HG03025 (cell line): ENCODE measurements around the gene HOXA4.

ENCODE experiments used
- ATAC-seq: cut with Tn5 transposase; IDR thresholded peaks from one replicate; pipeline ENCODE4 v1.9.1; 2021; ENCODE audit warnings: mild to moderate bottlenecking, moderate library complexity; ENCODE audit not compliant: unreplicated experiment, low FRiP score

HOXA4 gene

DNA sequence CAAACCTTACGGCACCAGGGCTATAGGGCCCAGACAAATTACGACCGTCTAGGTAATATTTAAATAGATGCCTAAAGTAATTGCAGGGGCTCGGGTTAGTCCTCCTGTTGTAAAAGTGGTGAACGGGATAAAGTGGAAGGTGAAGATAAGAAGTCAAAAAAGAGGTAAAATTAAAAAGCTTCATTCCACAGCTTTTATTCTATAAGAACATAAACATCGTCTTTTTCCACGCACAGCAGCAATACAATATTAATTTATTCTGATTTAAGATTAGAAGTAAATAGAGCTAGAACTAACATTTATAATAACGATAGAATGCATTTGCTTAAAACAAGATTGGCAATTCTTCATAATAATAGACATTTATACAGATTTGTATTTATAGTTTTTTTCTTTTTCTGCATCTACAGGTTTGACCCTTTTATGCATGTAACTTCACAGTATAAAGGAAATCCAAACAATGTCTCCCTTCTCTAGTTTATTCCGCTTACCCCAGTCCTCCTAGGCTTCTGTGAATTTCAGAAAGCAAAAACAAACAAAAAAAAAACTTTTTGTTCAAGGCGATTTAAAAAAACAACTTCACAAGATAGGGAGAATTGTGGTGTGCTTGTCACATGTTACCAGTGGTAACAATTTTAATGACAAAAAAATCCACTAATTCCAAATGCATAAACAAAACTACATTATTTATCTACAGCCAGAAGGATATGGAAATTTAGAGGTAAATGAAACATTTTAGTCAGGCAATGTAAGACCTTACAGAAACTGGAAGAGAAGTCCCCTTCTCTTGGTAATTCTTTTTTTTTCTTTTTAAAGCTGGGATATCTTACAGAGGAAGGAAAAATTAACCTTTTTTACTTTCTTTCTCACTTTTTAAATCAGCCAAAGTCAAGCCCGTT lies 40.1 kb upstream of the HOXA4 start:
- ATAC-seq, result no peak

DNA sequence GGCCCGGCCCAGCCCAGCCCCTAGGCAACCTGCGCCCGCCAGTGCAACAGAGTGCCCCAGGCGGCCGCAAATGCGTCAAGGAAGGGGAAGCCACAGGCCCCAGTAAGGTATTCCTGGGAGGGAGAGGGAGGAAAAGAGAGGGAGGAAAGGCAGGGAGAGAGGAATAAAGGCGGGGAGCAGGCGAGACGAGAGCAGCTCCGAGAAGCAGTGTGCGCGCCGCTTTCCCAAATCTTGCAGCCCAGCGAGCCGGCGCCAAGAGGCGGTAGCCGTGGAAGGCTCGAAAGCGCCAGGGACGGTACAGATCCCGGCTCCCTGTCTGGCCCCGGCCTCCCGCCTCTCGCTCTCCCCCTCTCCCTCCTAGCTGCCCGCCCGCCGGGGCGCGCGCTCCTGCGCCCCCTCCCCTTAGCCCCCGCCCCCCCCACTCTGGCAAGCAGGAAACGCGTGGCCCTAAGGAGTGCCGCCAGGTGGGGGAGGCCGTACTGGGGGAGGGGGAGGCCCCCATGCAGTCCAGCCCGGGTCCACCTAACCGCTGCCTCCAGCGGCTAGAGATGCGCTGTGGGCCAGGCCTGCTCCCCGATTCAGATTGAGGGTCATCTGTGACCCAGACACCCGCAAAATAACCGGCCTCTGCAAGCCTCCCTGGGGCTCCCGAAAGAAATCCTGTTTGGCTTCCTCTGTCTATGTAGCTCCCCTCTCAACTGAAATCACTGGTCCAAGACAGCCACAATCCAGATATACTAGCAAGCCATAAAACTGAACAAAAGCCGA lies 39.3 kb upstream of the HOXA4 start:
- no peak for ATAC-seq

DNA sequence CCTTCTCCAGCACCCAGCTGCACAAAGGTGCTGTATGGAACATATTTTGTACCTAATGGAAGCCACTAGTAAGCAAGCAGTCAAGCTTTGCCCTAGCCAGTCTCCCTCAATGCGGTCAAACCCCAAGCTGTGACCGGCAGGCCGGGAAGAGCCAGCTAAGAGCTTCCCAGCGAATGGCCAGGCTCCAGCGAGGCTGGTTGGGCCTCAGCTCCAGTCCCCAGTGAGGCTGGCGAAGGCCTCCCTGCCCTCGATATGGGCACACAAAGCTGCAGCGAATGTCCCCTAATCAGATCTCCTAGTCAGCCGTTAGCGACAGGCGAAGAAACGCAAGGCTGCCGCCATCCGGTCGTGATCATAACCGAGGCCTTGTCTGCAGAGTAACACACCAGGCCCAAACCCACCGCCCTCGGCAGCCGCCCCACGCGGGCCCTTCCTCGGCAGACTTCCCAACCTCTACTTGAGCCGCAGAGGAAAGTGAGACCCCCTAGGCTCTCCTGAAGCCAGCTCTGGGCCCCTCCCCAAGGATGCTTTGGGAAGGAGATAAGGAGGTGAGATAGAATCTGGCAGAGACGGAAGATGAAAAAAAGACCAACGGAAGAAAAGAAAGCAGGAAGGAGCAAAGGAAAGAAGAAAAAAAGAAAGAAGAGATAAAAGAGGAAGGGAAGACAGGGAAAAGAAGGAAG lies 37.8 kb upstream of the HOXA4 start:
- no peak for ATAC-seq

DNA sequence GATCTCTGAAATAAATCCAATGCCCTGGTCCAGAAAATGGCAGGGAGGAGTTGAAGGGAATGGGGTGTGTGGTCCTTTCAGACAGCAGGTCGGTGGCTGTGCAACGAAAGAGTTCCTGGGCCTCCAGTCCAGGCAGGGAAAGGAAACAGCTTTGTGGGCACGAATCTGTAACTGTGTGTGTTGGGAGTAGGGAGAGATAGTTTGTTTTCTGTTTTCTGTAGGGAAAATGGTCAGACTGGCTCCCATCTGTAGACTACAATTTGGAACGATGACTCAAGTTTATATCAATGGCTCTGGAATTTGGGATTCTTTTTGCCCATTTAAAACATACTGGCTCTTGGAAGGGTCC lies 37.3 kb upstream of the HOXA4 start:
- no peak for ATAC-seq

DNA sequence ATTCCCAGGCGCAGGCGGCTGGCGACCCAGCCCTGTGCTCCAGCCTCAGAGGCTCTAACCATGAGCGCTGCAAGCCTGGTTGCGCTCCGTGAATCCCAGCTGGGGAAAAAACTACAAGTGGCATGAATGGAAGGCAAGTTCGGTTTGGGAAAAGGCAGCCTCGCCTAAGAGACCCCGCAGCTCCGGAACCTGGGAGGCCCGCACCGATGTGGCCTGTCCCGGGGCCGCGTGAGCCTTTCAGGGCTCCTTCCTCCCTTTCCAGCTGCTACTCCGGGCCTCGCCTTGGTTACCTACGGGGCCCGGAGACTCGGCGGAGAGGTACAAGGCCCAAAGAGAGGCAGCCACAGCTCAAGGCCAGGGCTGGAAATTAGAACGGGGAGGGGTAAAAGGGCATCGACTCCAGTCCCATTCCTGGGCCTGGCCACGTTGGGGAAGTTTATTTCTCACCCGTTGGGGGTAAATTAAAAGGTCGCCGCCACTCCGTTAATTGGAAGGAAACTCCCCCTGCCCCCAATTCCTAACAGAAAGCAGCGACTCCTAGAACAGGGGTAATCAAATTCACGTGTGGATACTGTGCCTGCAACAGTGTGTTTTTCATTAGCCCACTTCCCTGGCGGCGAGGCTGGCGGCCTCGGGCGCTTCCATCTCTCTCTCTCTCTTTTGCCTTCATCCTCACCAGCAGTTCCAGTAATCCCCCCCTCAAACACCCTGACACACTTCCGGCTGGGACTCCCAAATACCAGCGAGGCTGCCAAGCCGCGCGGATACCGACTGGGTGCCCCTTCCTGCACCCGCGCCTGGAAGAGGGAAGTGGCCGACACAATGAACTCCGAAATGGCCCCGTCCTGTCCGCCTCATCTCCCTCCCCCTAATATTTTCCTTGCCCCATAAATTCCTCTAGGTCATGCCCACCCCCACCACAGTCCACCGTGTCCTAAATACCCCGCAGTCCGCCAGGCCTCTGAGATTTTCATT lies 36.3 kb upstream of the HOXA4 start:
- no peak for ATAC-seq

DNA sequence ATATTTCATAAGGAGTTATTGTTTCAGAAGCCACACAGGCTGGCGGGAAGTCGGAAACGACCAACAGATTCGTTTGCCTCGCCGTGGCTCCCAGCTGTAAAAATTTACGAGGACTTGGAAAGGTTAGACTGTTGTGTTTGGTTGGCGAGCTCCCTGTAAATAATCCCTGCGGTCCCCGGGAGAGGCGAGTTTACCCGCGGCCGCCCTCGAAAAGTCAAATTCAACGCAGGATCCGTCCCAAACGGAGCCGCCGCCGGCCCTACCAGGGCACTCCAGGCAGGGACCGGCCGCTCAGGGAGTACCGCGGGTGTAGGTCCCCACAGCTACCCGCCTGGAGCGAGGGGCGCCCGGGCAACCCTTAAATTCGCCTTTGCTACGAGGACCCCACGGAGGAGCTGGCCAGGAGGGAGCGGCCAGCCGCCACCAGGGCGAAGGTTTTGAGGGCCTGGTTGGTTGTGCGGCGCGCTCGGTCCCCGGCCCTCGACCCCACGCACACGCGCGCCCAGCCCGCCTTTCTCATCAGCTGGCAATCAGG lies 35.5 kb upstream of the HOXA4 start:
- ATAC-seq, result no peak

DNA sequence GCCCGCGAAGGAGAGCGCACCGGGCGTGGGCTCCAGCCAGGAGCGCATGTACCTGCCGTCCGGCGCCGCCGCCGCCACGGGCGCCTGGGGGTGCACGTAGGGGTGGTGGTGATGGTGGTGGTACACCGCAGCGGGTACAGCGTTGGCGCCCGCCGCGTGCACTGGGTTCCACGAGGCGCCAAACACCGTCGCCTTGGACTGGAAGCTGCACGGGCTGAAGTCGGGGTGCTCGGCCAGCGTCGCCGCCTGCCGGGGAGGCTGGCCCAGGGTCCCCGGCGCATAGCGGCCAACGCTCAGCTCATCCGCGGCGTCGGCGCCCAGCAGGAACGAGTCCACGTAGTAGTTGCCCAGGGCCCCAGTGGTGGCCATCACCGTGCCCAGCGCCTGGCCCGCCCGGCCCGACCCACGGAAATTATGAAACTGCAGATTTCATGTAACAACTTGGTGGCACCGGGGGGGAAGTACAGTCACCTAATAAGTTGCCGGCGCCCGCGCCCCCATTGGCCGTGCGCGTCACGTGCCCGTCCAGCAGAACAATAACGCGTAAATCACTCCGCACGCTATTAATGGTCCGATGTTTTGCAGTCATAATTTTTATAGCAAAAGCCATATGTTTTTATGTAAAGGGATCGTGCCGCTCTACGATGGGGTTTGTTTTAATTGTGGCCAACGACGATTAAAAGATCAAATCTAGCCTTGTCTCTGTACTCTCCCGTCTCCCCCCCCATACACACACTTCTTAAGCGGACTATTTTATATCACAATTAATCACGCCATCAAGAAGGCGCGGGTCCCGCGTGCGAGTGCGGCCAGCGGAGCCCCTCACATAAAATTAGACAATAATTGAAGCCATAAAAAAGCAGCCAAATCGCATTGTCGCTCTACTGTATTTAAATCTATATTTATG lies 34.8 kb upstream of the HOXA4 start, which contains the start of gene HOXA9:
TSS of gene HOXA9 (minus strand) at position 449 of the 907 bp plus-strand sequence. CDS start at position 369, 80 bp downstream.
- no peak for ATAC-seq

DNA sequence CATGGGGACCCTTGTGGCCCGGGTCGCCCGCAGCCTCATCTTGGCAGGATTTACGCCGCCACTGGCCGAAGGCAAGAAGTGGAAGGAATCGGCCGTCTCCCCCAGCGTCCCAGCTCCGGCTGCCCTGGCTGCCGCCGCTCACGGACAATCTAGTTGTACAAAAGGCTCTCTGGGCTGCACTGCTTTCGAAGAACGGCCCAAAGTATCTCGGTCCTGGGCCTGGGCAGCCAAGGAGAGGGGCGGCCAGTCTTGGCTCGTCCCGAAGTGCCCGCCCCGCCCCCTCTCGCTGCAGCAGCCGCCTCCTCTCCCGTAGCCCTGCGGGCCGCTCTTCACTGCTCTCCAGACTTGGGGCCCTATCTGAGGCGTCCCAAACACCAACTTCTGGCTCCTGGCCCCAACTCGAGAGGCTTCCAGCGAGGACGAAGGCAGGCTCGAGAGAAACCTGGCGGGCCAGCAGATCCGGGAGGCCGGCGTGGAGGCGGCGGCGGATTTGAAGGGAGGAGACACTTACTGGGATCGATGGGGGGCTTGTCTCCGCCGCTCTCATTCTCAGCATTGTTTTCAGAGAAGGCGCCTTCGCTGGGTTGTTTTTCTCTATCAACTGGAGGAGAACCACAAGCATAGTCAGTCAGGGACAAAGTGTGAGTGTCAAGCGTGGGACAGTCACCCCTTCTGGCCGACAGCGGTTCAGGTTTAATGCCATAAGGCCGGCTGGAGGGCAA lies 34.0 kb upstream of the HOXA4 start:
- ATAC-seq, result no peak

DNA sequence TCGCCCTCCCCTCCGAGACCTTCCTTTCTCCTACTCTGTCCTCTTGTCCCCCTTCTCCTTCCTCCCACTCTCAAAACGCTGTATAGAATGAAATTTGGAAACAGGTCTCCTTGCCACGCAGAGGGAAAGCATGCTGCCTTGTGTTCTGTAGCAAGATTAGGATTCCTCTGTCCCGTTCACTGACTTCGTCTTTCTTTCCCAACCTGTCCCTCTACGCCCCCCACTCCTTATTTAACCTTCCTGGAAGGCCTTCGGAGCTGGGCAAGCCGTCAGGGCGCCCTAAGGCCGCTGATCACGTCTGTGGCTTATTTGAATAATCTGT lies 33.4 kb upstream of the HOXA4 start:
- no peak for ATAC-seq

DNA sequence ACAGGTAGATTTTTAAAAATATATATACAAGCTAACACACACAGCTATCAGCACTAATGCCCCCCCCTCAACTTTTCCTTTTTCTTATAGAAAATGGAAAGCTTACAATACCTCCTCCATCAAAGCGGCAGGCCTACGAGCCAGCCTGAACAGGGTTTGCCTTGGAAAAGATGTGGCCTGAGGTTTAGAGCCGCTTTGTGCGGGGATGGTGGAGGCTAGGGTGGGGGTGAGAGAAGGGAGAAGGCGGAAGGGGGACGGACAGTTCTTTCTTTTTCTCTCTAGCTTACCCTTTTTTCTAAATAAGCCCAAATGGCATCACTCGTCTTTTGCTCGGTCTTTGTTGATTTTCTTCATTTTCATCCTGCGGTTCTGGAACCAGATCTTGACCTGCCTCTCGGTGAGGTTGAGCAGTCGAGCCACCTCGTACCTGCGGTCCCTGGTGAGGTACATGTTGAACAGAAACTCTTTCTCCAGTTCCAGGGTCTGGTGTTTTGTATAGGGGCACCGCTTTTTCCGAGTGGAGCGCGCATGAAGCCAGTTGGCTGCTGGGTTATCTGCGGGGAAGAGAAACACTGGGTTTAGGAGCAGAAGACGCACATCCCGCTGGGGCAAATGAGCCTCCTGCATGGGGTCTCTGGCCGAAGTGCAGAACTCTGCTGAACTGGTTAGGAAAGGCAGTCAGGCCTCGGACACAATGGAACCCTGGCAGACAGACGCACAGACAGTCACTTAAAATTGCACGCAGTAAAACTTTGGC lies 32.9 kb upstream of the HOXA4 start:
- no peak for ATAC-seq

DNA sequence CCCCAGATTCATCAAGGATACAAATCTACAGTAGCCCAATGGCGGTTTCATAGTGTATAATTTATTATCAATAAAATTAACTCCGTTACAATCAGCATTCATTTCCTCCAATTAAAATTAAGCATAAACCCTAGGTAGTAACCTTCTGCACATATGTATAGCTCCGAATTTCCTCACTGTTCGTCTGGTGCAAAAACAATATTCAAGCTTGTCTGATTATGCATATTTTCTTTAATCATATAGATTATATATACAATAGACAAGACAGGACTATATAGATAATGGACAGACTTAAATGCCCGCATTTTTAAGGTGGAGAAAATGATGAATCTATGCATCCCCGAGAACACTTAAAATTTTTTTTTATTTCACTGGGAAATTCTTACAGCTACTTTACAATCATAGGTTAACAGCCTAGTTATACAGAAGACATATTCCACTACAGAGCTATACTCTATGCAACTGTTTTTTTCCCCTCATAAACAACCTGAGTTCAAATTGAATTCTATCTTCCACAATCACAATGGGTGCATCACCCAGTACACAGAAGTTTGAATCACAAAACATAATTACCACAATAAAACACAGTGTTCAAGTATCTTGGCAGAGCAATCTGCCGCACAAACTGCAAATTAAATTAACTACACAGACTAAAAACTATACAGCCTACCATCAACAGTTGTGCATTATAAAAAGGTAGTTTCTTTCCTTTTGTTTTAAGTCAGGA lies 32.2 kb upstream of the HOXA4 start:
- ATAC-seq, result no peak

DNA sequence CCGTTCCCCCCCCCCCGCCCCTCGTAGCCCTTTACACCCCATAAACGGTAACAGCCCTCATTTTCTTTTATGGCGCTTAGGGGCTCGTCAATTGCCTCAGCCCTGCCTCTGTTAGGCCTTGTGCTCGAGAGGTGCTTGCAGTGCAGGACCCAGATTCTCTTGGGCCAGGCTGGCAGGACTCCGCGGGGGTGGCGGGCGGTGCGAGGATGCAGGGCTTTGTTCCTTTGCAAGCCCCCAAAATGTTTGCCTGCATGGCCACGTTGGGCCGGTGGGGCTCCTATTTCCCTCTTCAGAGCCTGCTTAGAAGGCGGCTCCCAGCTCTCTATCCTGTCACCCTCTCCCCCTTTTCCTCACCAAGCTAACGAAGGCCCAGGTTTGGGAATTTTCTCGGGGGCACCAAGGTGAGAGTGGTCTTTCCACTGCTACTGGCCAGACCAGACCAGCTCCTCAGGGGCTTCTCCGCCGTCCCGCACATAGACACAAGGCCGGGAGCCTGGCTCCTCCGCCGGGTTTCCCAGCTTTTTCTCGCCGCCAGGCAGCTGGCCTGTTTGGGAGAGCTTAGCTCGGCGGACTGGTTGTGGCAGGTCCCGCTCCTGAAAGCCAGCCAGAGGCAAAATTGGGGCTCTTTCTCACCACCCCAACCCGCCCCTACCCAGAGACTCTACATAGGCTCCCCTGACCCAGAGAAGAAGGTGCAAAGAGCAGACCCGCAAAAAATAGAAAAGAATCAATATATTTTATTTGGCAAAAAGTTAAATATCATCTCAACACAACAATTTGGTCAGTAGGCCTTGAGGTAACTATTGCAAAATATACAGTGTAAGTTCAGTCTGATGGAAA lies 31.4 kb upstream of the HOXA4 start:
- no peak for ATAC-seq

DNA sequence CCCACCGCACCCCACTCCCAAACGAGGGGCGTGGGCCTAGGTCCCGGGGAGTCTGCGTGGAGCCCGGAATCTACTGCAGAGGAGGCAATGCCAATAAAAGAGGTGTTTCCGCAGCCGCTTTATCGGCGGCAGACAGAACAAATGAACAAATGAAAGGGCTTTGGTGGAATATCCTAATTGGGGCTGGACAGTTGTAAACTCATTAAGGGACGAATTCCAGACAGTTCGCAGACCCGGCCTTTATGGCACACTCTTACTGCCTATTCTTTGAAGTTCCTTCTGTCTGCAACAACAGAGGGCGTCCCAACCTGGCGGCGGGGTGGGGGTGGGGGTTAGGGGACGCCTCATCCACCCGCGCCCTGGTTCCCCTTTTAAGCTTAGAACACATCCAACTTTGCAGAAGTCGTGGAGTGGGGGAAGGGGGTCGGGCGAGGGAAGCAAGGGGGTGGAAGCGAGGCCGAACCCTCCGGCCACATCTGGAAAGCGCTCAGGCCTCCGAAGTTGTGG lies 30.7 kb upstream of the HOXA4 start:
- no peak for ATAC-seq

DNA sequence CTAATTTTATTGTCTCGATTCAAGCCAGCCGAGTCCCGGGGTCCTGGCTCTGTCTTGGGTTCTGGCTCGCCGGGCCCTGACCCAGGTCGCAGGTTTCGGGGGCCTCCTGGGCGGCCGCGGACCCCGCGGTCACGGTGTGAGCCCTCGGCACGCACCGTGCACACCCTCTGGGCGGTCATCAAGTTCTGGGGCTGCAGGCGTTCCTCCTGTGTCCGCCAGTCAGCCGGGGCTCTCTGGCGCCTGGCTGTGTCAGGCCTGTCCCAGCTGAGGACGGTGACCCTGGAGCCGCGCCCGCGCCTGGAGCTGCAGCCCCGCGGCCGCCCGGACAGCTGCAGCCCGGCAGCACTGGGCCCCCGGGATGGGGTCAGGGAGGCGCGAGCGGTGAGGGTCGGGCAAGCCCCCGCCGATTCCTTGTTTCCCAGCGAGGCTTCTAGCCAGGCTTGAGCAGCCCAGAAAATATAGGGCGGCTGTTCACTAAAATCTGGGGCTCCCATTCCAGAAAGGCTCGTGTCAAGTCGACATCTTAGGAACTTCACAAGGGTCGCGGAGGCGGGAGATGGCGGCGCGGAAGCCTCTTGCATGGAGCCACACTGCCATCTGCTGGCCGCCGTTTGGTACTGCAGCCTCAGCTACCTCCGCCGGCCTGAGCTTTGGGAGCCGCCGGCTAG lies 30.1 kb upstream of the HOXA4 start:
- ATAC-seq, result no peak

DNA sequence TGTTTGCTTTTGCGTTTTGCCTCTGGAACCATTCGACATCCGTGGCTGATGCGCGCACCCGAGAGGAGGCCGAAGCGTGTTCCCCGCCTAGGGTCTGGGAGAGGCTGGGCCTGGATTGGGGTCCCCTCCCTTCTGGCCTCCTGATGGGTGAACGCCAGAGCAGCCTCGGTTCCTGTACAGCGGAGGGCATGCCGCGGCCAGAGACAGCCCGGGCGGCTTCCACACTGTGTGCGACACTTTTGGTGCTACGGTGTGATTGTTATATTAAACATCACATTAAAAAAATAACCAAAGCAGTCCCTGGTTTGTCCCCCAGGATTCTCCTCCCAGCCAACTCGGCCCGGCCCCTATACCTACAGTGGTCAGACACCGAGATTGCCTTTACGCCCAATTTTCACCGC lies 29.6 kb upstream of the HOXA4 start:
- ATAC-seq, result no peak
